Mesodermal cell (in vitro differentiated cells): Measurements from ENCODE around the gene SCAP. TPM values are rescaled to one million over a fixed set of nuclear protein-coding genes. Genes with fewer than 3 reads are reported as not detected.

Experiments used
- H3K27ac ChIP-seq: 2 replicates; pipeline ENCODE4 v1.7.0; 2013; ENCODE audit warnings: mild to moderate bottlenecking, low read depth, low read length, moderate library complexity; ENCODE audit not compliant: severe bottlenecking
- H3K36me3 ChIP-seq: 2 replicates; pipeline ENCODE4 v1.7.1; 2013; ENCODE audit warnings: mild to moderate bottlenecking, low read length, moderate library complexity; ENCODE audit not compliant: control insufficient read depth, insufficient read depth
- H3K4me1 ChIP-seq: one replicate; pipeline ENCODE4 v1.7.1; 2013; ENCODE audit warnings: mild to moderate bottlenecking, low read length; ENCODE audit not compliant: insufficient read depth, control insufficient read depth, poor library complexity, severe bottlenecking
- H3K4me3 ChIP-seq: 2 replicates; pipeline ENCODE4 v1.7.0; 2013; ENCODE audit warnings: low read length, control low read depth, mild to moderate bottlenecking; ENCODE audit not compliant: insufficient read depth, poor library complexity, severe bottlenecking; ENCODE audit errors: extremely low read depth
- H3K9me3 ChIP-seq: 2 replicates; pipeline ENCODE4 v1.7.1; 2013; ENCODE audit warnings: mild to moderate bottlenecking, low read length, moderate library complexity; ENCODE audit not compliant: control insufficient read depth
- WGBS, 2 experiments: methylation state at CpG; one replicate each; pipeline ENCODE4 v1.1.5; 2013; ENCODE audit warnings: missing lambda C conversion rate in 2 of 2; ENCODE audit not compliant: insufficient coverage in 2 of 2; 5-methylcytosine and 5-hydroxymethylcytosine counted together
- polyA plus RNA-seq, 2 experiments: library from polyadenylated mRNA; stranded (reverse); fragments of 50-300 nt; gene quantifications; one replicate each; pipeline ENCODE4 v1.2.3, GENCODE V29; 2013

Gene SCAP
- 51.3 TPM for polyA plus RNA-seq (2013, experiment 1 of 2)
- polyA plus RNA-seq (2013, experiment 2 of 2), result 38.1 TPM

DNA sequence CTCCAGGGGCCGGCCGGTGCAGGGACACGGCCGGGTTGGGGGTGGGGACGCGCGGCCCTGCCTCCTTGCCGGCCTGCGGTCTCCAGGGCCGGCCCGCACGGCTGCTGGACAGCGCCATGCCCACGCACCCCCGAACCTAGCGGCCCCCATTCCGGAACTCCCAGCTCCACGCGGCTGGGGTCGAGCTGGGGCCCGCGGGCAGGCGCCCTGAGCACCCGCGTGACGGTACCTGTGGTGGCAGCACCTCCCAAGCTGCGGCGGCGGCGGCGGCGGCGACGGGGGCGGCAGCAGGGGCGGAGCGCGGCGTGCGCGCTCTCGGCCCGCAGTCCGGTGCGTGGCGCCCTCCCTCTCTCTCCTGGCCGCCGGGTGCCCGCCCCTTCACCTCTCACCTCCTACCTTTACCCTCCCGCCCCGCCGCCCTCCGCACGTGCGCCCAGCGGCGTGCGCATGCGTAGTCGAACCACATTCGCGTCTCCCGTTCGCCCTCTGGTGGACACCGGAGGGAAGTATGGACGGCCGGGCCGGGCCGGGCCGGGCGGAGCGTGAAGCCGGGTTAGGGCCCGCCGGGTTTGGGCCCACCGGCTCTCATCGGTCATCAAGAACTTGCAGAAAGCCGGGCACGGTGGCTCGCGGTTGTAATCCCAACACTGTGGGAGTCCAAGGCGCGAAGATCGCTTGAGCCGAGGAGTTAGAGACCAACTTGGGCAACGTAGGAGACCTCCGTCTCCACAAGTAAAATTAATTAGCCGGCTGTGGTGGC is at the start of gene SCAP:
TSS of gene SCAP (minus strand) at position 372 of the 760 bp plus-strand sequence. CDS start 32,948 bp downstream, outside the sequence.
- no peaks in the 10 kb centered on the region for H3K9me3 ChIP-seq
- H3K4me3 ChIP-seq, result peak within 1 kb of the TSS; percentile 87
- peak within 1 kb of the TSS; percentile 69 for H3K27ac ChIP-seq
- H3K36me3 ChIP-seq, result no peaks in the 10 kb centered on the region
- WGBS, 2 experiments, result 4 to 7% methylated on average over 71 to 74 of the region's 88 CpGs
- H3K4me1 ChIP-seq, result no peaks in the 10 kb centered on the region

DNA sequence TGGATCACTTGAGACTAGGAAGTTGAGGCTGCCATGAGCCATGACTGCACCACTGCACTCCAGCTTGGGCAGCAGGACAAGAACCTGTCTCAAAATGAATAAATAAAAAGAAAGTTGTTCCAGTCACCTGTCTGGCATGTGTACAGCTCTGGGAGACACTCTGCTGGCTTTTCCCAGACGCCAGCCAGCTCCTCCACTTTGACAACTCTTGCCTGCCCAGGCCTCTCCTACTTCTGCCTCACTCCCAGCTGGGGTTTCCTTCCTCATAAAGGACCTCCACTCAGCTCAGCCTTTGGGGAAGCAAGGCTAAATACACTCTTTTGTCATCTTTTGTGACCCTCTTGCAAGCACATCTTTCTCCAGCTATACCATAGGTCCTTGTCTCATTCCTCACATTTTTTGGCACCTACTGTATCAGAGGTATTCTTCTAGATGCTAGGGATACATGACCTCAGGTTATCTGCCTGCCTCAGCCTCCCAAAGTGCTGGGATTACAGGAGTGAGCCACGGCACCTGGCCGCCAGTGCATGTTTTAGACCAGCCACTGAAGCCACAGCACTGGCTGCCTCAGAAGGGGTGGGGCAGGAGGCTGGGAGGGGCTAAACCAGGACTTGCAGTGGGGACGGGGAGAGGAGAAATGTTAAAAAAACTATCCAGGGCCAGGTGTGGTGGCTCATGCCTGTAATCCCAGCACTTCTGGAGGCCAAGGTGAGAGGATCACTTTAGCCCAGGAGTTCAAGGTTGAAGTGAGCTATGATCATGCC is 47.8 kb upstream of the SCAP start:
- 79 to 81% methylated on average over 4 of the region's 4 CpGs for WGBS, 2 experiments
- Histone ChIP-seq H3K27ac (no peak overlapping the region), H3K9me3 (no peaks in the 10 kb centered on the region), H3K4me3 (no peak overlapping the region), H3K4me1 (no peaks in the 10 kb centered on the region), H3K36me3 (no peaks in the 10 kb centered on the region)

DNA sequence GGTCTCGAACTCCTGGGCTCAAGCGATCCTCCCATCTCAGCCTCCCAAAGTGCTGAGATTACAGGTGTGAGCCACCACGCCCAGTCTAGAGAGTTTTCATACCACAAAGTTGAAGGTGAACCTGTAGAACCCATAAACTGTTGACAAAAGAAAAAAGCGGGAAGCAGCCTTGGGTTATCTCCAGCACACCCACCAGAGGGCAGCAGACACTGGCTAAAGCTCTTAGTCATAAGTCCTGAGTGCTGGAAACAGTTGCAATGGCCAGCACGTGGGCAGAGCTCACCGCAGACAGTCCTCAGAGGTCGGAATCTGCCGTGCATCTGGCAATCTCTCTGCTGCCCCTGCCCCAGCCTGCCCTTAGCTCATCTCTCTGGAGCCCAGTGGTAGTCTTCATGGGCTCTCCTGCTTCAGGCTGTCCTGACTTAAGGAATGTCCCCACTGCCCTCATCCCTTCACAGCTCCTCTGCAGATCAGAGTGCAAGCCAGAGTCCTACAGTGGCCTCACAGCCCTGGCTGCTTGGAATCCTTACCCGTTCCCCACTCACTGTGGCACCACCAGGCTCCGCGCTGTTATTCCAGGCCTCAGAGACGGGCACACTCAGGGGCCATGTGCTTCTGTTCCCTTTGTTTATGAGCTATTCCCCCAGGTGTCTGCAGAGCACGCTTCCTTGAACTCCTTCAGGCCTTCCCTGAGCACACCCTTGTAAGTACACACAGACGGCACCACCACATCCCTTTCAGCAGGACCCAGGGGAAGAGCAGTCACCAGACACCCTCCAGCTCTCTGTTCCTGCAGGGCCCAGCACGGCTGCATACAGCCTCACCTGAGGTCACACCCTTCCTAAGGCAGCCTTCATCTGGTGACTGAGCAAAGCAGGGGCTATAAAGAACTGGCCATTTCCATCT is 46.6 kb upstream of the SCAP start:
- H3K4me3 ChIP-seq, result no peak overlapping the region
- 43 to 60% methylated on average over 12 of the region's 15 CpGs for WGBS, 2 experiments
- H3K4me1 ChIP-seq, result no peaks in the 10 kb centered on the region

DNA sequence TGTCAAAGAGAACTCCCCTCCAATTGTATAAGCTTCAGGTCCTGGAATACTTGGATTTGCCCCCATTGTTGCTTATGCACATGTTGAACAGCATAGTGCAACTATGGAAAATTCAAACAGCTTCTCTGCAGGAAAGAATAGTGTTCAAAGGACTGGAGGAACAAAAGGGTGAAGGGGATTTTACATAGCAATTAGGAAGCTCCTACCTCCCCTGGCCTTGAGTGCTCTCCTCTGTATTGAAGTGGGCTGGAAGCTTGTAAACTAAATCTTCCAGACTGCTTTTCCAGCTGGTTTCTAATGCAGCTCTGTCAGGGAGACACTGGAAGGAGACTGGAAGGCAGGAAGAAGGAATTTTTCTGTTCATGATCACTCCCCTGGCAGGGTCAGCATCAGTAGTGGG is 45.0 kb upstream of the SCAP start:
- Histone ChIP-seq H3K4me1 (no peaks in the 10 kb centered on the region), H3K4me3 (no peak overlapping the region), H3K9me3 (no peaks in the 10 kb centered on the region), H3K36me3 (no peaks in the 10 kb centered on the region), H3K27ac (no peak overlapping the region)

More for the DNA sequence above, 46.6 kb upstream of the SCAP start:
- Histone ChIP-seq H3K36me3 (no peaks in the 10 kb centered on the region), H3K27ac (no peak overlapping the region), H3K9me3 (no peaks in the 10 kb centered on the region)

DNA sequence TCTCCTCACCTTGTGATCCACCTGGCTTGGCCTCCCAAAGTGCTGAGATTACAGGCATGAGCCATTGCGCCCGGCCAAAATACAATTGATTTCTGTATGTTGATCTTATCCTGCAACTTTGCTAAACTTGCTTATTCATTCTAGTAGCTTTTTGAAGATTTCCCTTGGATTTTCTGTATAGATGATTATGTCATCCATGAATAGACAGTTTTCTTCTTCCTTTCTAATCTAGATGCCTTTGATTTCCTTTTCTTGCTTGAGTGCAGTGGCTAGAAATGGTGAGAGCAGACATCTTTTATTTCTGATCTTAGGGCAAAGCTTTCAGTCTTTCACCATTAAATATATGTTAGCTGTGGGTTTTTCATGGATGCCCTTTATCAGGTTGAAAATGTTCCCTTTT is 42.2 kb upstream of the SCAP start:
- 100% methylated on average over 2 of the region's 2 CpGs; no CpG with 5 or more reads in 1 of the 2 experiments for WGBS, 2 experiments
- Histone ChIP-seq H3K27ac (no peak overlapping the region), H3K36me3 (no peaks in the 10 kb centered on the region), H3K9me3 (no peaks in the 10 kb centered on the region), H3K4me3 (no peak overlapping the region), H3K4me1 (no peaks in the 10 kb centered on the region)

DNA sequence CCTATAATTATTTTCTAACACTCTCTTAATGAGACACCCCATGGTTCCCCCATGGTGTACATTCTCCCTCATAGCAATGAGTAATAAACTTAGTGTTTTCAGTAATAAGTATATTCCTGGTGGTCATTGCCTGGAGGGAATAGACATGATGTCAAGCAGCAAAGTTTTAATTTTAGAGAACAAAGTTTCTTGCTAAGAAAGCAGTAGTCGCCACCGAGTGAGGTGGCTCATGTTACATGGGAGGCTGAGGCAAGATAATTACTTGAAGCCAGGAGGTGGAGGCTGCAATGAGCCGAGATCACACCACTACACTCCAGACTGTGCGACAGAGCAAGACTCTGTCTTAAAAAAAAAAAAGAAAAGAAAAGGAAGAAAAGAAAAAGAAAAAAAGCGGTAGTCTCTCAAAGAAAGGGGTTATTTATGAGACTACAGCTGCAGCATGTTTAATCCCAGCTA is 40.2 kb upstream of the SCAP start:
- Histone ChIP-seq H3K4me3 (no peak overlapping the region), H3K36me3 (peaks cover 10% of the 10 kb centered on the region), H3K27ac (no peak overlapping the region), H3K9me3 (no peaks in the 10 kb centered on the region), H3K4me1 (no peaks in the 10 kb centered on the region)
- 65 to 100% methylated on average over 1 to 3 of the region's 5 CpGs for WGBS, 2 experiments

DNA sequence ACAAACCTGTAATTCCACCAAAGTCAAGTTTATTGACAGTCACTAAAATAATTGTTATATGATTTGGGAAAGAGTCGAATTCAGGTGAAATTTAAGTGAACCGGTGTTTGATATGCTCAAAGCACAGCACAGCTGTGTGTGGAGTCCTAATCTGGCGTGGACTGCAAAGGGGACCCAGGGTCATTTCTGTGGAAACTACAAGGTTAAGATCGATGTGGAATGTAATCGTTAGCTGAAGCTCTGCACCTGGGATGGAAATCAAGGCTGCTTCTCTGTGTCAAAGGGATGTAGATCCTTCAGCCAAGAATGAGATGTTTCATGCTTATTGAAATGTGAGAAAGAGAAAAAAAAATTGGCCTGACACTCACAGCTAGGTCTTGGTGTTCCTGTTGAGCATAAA is 39.4 kb upstream of the SCAP start:
- peaks cover 18% of the 10 kb centered on the region for H3K36me3 ChIP-seq
- no peak overlapping the region for H3K4me3 ChIP-seq
- 90 to 96% methylated on average over 4 to 5 of the region's 5 CpGs for WGBS, 2 experiments
- H3K9me3 ChIP-seq, result no peaks in the 10 kb centered on the region
- no peak overlapping the region for H3K27ac ChIP-seq
- H3K4me1 ChIP-seq, result no peaks in the 10 kb centered on the region

DNA sequence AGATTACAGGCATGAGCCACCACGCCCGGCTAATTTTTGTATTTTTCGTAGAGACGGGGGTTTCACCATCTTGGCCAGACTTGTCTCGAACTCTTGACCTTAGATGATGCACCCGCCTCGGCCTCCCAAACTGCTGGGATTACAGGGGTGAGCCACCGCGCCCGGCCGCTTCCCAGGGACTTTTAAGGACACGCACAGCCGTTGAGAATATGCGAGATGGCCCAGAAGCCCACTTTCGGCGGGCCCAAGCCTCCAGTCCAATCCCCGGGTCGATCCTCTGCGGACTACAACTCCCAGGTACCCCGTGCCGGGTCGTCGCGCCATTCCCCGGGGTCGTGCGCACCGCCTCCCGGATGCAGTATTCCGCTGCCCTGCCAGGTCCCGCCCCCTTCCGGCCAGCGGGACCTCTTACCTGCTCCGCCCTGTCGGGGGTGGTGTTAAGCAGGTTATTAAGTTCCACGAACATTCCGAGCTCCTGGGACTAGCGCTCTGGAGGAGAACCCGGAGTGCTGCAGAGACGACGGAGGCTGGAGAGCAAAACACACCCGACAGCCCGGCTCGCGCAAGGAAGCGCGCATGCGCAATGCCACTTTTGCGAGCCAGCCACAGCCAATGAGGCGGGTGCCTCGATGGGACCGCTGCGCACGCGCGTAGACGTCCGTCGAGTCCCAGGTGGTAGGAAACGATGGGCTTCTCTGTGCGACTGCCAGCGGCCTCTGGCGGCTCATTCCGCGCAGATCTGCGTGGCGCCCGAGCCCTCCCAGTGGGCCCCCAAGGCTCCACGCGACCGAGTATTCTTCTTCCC is 37.6 kb upstream of the SCAP start, which contains the start of gene ELP6:
TSS of gene ELP6 (minus strand) at position 588 of the 805 bp plus-strand sequence. CDS start at position 466, 122 bp downstream.
- peak within 1 kb of the TSS; percentile 69 for H3K4me3 ChIP-seq
- no peaks in the 10 kb centered on the region for H3K9me3 ChIP-seq
- WGBS, 2 experiments, result 0% methylated on average over 68 to 70 of the region's 71 CpGs
- H3K36me3 ChIP-seq, result peaks cover 36% of the 10 kb centered on the region
- no peaks in the 10 kb centered on the region for H3K4me1 ChIP-seq
- peak within 1 kb of the TSS; percentile 92 for H3K27ac ChIP-seq

DNA sequence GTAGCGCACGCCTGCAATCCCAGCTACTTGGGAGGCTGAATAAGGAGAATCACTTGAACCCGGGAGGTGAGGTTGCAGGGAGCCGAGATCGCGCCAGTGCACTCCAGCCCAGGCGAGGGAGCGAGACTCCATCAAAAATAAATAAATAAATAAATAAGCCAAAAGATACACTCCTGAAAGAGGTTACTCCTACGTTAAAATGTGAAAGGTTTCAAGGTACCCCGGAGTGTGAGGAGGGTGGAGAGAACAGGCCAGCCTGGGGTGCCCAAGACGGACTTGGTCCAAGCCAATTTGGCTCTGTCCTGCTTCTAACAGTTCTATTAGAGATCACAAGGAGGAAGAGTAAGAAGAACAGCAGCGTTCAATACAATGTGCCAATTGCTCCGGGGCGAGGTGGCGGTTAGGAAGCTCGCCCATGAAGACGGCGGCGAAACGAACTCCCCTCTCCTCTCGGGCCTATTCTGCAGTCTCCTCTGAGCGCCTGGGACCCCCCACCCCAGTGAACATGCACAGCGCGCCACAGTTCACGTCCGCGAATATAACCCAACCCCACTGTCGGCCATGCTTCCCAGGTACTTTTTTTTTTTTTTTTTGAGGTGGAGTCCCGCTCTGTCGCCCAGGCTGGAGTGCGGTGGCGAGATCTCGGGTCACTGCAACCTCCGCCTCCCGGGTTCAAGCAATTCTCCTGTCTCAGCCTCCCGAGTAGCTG is 36.8 kb upstream of the SCAP start:
- 12 to 22% methylated on average over 26 to 31 of the region's 36 CpGs for WGBS, 2 experiments
- Histone ChIP-seq H3K4me1 (peaks cover 2% of the 10 kb centered on the region), H3K9me3 (no peaks in the 10 kb centered on the region), H3K4me3 (peak overlapping the region; percentile 69), H3K27ac (peak overlapping the region; percentile 92), H3K36me3 (peaks cover 40% of the 10 kb centered on the region)
